Stimulated activated CD8-positive, alpha-beta memory T cell treated with anti-CD3 and anti-CD28 coated beads, Interleukin-12 subunit alpha, Interleukin-12 subunit beta, amount 100 ng/mL, for 1 hour (primary cell): ENCODE measurements around the gene GNAI2.
"Not testable (repeated sequence)": the region's sequence is repeated elsewhere in the genome, so short reads cannot be mapped to it uniquely, and the experiment has no call there.

Experiments
- DNase-seq: peaks from one replicate; pipeline ENCODE4 v3.0.0-alpha.2; 2020; ENCODE audit warnings: low read depth

Gene GNAI2

GRCh38 chr3:50245251-50245745, 9.3 kb downstream of the GNAI2 start:
- DNase-seq = no peak

GRCh38 chr3:50245831-50246516, 10.0 kb downstream of the GNAI2 start:
- DNase-seq = peak; percentile 92

GRCh38 chr3:50246517-50246954, 10.5 kb downstream of the GNAI2 start:
- peak; percentile 72 for DNase-seq

GRCh38 chr3:50248387-50248786, 12.4 kb downstream of the GNAI2 start:
- DNase-seq = no peak

- no peak for DNase-seq
Measured at GRCh38 chr3:50249457-50249856, 13.5 kb downstream of the GNAI2 start.

- no peak for DNase-seq
Measured at GRCh38 chr3:50250514-50250913, 14.5 kb downstream of the GNAI2 start.

- no peak for DNase-seq
Measured at GRCh38 chr3:50251220-50251619, 15.2 kb downstream of the GNAI2 start.

- no peak for DNase-seq
Measured at GRCh38 chr3:50254577-50255250, 18.7 kb downstream of the GNAI2 start.

GRCh38 chr3:50255251-50255615, 19.2 kb downstream of the GNAI2 start:
- no peak for DNase-seq

GRCh38 chr3:50256978-50257890, 21.2 kb downstream of the GNAI2 start:
- no peak for DNase-seq

- DNase-seq = no peak
Measured at GRCh38 chr3:50258029-50258680, 22.2 kb downstream of the GNAI2 start.

- DNase-seq = no peak
Measured at GRCh38 chr3:50258979-50259378, 23.0 kb downstream of the GNAI2 start.

GRCh38 chr3:50259432-50260026, 23.5 kb downstream of the GNAI2 start:
- no peak for DNase-seq

- peak; percentile 68 for DNase-seq
Measured at GRCh38 chr3:50260027-50260941, 24.3 kb downstream of the GNAI2 start.

GRCh38 chr3:50260942-50261441, 25.0 kb downstream of the GNAI2 start:
- DNase-seq = no peak

- no peak for DNase-seq
Measured at GRCh38 chr3:50261505-50261904, 25.5 kb downstream of the GNAI2 start.

GRCh38 chr3:50262200-50262599, 26.2 kb downstream of the GNAI2 start:
- DNase-seq = not testable (repeated sequence)

GRCh38 chr3:50262778-50263177, 26.8 kb downstream of the GNAI2 start:
- no peak for DNase-seq

- no peak for DNase-seq
Measured at GRCh38 chr3:50263478-50264382, 27.7 kb downstream of the GNAI2 start.
